ENCODE data around the gene HSPB1.

Gene HSPB1

GRCh38 chr7:76317782-76318487, 15.5 kb downstream of the HSPB1 start (continued):
- no peak for TF ChIP-seq PRDM10 (tag by site-specific recombination; IDR thresholded peaks at IDR 0.05)
- TF ChIP-seq ZNF518A (tag by site-specific recombination; conservative IDR thresholded peaks at IDR 0.05; ENCODE audit: low read depth): no peak
- TF ChIP-seq ZBTB1 (tag by site-specific recombination; IDR thresholded peaks at IDR 0.05): no peak
- peak; percentile 79 for TF ChIP-seq GLIS1 (tag by site-specific recombination; IDR thresholded peaks at IDR 0.05)
- no peak for TF ChIP-seq ZNF423 (tag by site-specific recombination; IDR thresholded peaks at IDR 0.05)
- no peak for TF ChIP-seq OSR2 (tag by site-specific recombination; IDR thresholded peaks at IDR 0.05)
- no peak for TF ChIP-seq ZSCAN23 (tag by site-specific recombination; IDR thresholded peaks at IDR 0.05)
- no peak for TF ChIP-seq ZNF10 (tag by site-specific recombination; IDR thresholded peaks at IDR 0.05)
- peak; percentile 40; the same call in 1 of the 2 replicates for TF ChIP-seq ZNF561 (tag by site-specific recombination; IDR thresholded peaks at IDR 0.05; ENCODE audit: borderline replicate concordance)
- peak; percentile 74 for TF ChIP-seq ZNF692 (tag by site-specific recombination; IDR thresholded peaks at IDR 0.05)
- peak; percentile 98 for TF ChIP-seq ZNF777 (tag by site-specific recombination; IDR thresholded peaks at IDR 0.05; ENCODE audit: borderline replicate concordance)
- no peak for TF ChIP-seq ZNF404 (tag by site-specific recombination; IDR thresholded peaks at IDR 0.05)
- TF ChIP-seq ZNF664 (tag by site-specific recombination; IDR thresholded peaks at IDR 0.05): no peak
- no peak for TF ChIP-seq TSHZ1 (tag by site-specific recombination; IDR thresholded peaks at IDR 0.05; ENCODE audit: borderline replicate concordance)
- no peak for TF ChIP-seq RBAK (tag by site-specific recombination; IDR thresholded peaks at IDR 0.05)
- peak; percentile 76 for TF ChIP-seq ZNF335 (tag by site-specific recombination; conservative IDR thresholded peaks at IDR 0.05)
- TF ChIP-seq KLF1 (tag by site-specific recombination; IDR thresholded peaks at IDR 0.05): no peak; the same call in 1 of the 2 replicates
- no peak for TF ChIP-seq ZNF114 (tag by site-specific recombination; IDR thresholded peaks at IDR 0.05)
- no peak for TF ChIP-seq ZBTB49 (tag by site-specific recombination; IDR thresholded peaks at IDR 0.05; ENCODE audit: low read depth)
- TF ChIP-seq ZNF654 (tag by site-specific recombination; IDR thresholded peaks at IDR 0.05; ENCODE audit: low read depth): no peak
- no peak for TF ChIP-seq YY1 (tag by site-specific recombination; IDR thresholded peaks at IDR 0.05)
- peak; percentile 75; the same call in 1 of the 2 replicates for TF ChIP-seq ZXDB (tag by site-specific recombination; IDR thresholded peaks at IDR 0.05)
- TF ChIP-seq ZNF391 (tag by site-specific recombination; IDR thresholded peaks at IDR 0.05; ENCODE audit: borderline replicate concordance, low read depth): 0 out of 2 replicates have a peak, but pooled peaks have one; percentile 40
- no peak for TF ChIP-seq ZNF76 (tag by site-specific recombination; IDR thresholded peaks at IDR 0.05; ENCODE audit: borderline replicate concordance, low read depth)
